HepG2 (cell line): Measurements from ENCODE around the gene SLC12A9. TPM values are rescaled to one million over a fixed set of nuclear protein-coding genes. Genes with fewer than 3 reads are reported as not detected.

Experiments
- AFF4 ChIP-seq: sonication (generic); formaldehyde crosslinking; IDR thresholded peaks from 2 replicates; pipeline ENCODE4 v1.4.0; 2020; ENCODE audit warnings: missing genetic modification reagents
- AGO1 ChIP-seq: fragments of 200-400 bp; formaldehyde crosslinking; IDR thresholded peaks from 2 replicates; pipeline ENCODE4 v1.6.1; 2017; ENCODE audit warnings: mild to moderate bottlenecking, low read depth, low read length, moderate library complexity; ENCODE audit not compliant: poor library complexity, severe bottlenecking
- DNMT1 ChIP-seq: sonication (generic); formaldehyde crosslinking; IDR thresholded peaks from 2 replicates; pipeline ENCODE4 v1.5.1; 2020; ENCODE audit warnings: mild to moderate bottlenecking, missing genetic modification reagents
- HES4 ChIP-seq: sonication (generic); formaldehyde crosslinking; IDR thresholded peaks from 2 replicates; pipeline ENCODE4 v1.9.0; 2021; ENCODE audit warnings: mild to moderate bottlenecking, missing genetic modification reagents, borderline replicate concordance
- NKX3-1 ChIP-seq: sonication (generic); formaldehyde crosslinking; IDR thresholded peaks from 2 replicates; pipeline ENCODE4 v1.5.0; 2020; ENCODE audit warnings: missing genetic modification reagents
- NR3C1 ChIP-seq: sonication (generic); formaldehyde crosslinking; IDR thresholded peaks from 2 replicates; pipeline ENCODE4 v1.4.0; 2020; ENCODE audit warnings: missing genetic modification reagents
- PLRG1 ChIP-seq: fragments of 450-650 bp; conservative IDR thresholded peaks from 2 replicates; pipeline ENCODE4 v1.6.1; 2016
- SNRNP70 ChIP-seq: fragments of 200-400 bp; formaldehyde crosslinking; IDR thresholded peaks from 2 replicates; pipeline ENCODE4 v1.6.1; 2017; ENCODE audit warnings: mild to moderate bottlenecking, low read depth, low read length, moderate library complexity
- SOX13 ChIP-seq, 3 experiments: fragments of 450-650 bp in 1 of 3; sonication (generic) in 1 of 3; formaldehyde crosslinking in 1 of 3; IDR thresholded peaks in 2 of 3; conservative IDR thresholded peaks in 1 of 3; 2 replicates each; pipeline versions ENCODE4 v1.5.0 to v1.6.1; 2016 to 2020; ENCODE audit warnings: antibody characterized with exemption in 1 of 3, mild to moderate bottlenecking in 1 of 3, missing compliant biosample characterization in 1 of 3, missing genetic modification reagents in 1 of 3, moderate library complexity in 1 of 3
- SRSF9 ChIP-seq: fragments of 200-400 bp; formaldehyde crosslinking; IDR thresholded peaks from 2 replicates; pipeline ENCODE4 v1.6.1; 2018; ENCODE audit warnings: borderline replicate concordance, mild to moderate bottlenecking, low read depth, low read length; ENCODE audit not compliant: insufficient read depth, poor library complexity, severe bottlenecking
- YEATS4 ChIP-seq: sonication (generic); formaldehyde crosslinking; IDR thresholded peaks from 2 replicates; pipeline ENCODE4 v1.4.0; 2020; ENCODE audit warnings: missing genetic modification reagents, borderline replicate concordance
- ZFP82 ChIP-seq: sonication (generic); formaldehyde crosslinking; IDR thresholded peaks from 2 replicates; pipeline ENCODE4 v1.5.1; 2020; ENCODE audit warnings: mild to moderate bottlenecking, missing genetic modification reagents, borderline replicate concordance
- ZNF274 ChIP-seq: sonication (generic); formaldehyde crosslinking; IDR thresholded peaks from 2 replicates; pipeline ENCODE4 v1.5.1; 2020; ENCODE audit warnings: mild to moderate bottlenecking, missing genetic modification reagents
- ZNF292 ChIP-seq: sonication (generic); formaldehyde crosslinking; IDR thresholded peaks from 2 replicates; pipeline ENCODE4 v1.8.1; 2022; ENCODE audit warnings: mild to moderate bottlenecking, low read depth, missing genetic modification reagents, borderline replicate concordance
- ZNF331 ChIP-seq: sonication (generic); formaldehyde crosslinking; IDR thresholded peaks from 2 replicates; pipeline ENCODE4 v1.4.0; 2020; ENCODE audit warnings: missing genetic modification reagents
- ZNF563 ChIP-seq: sonication (generic); formaldehyde crosslinking; IDR thresholded peaks from 2 replicates; pipeline ENCODE4 v1.8.0; 2022; ENCODE audit warnings: mild to moderate bottlenecking, moderate library complexity, missing genetic modification reagents
- polyA plus RNA-seq, 8 experiments: library from polyadenylated mRNA; depleted of rRNA in 3 of 8; stranded (reverse) in 7 of 8; unstranded in 1 of 8; fragments of >200 nt; fragmentation: Illumina TruSeq in 4 of 8; extraction: Trizol in 4 of 8; gene quantifications; 2 replicates each; pipeline versions ENCODE4 v1.2.1 to v1.2.3, GENCODE V29; 2011 to 2016; ENCODE audit warnings: low read depth in 4 of 8, missing spikeins in 1 of 8, mixed read lengths in 1 of 8; ENCODE audit not compliant: insufficient read depth in 1 of 8
- total RNA-seq, 5 experiments: library from RNA; depleted of rRNA; stranded (reverse); fragments of >200 nt; fragmentation: Illumina TruSeq; extraction: Trizol; gene quantifications; 2 replicates each; pipeline ENCODE4 v1.2.3, GENCODE V29; 2016; ENCODE audit warnings: low read depth in 1 of 5
- TF ChIP-seq, protein P1 (sequence below): sonication (generic); formaldehyde crosslinking; IDR thresholded peaks from 2 replicates; pipeline ENCODE4; 2020; ENCODE audit warnings: missing genetic modification reagents, mild to moderate bottlenecking, borderline replicate concordance
- TF ChIP-seq, protein P2 (sequence below): sonication (generic); formaldehyde crosslinking; IDR thresholded peaks from 2 replicates; pipeline ENCODE4 v1.4.0; 2020; ENCODE audit warnings: missing genetic modification reagents, borderline replicate concordance

The SLC12A9 gene
- total and polyA plus RNA-seq, 2 of the 13 experiments (the other 11 are each of a cell fraction or from before 2014, with no cell fraction given), result 8.7 to 16.6 TPM

GRCh38 chr7:100895956-100896731 lies 43.6 kb downstream of the SLC12A9 start (continued):
- TF ChIP-seq SRSF9 (no peak), ZNF274 (CRISPR knock-in tag) (no peak), ZNF563 (CRISPR knock-in tag) (no peak; the same call in 1 of the 2 replicates), NR3C1 (CRISPR knock-in tag) (no peak), ZNF292 (CRISPR knock-in tag) (no peak), ZNF331 (CRISPR knock-in tag) (no peak), NKX3-1 (CRISPR knock-in tag) (no peak), PLRG1 (no peak), AFF4 (CRISPR knock-in tag) (no peak), HES4 (no peak), SOX13 (IDR thresholded peaks at IDR 0.05) (no peak), SOX13 (CRISPR knock-in tag; conservative IDR thresholded peaks at IDR 0.05 in 1 of 2, IDR thresholded peaks at IDR 0.05 in 1 of 2) (no peak), DNMT1 (CRISPR knock-in tag) (no peak), SNRNP70 (no peak), AGO1 (no peak), YEATS4 (no peak), ZFP82 (CRISPR knock-in tag) (no peak)
- TF ChIP-seq, protein P1, sequence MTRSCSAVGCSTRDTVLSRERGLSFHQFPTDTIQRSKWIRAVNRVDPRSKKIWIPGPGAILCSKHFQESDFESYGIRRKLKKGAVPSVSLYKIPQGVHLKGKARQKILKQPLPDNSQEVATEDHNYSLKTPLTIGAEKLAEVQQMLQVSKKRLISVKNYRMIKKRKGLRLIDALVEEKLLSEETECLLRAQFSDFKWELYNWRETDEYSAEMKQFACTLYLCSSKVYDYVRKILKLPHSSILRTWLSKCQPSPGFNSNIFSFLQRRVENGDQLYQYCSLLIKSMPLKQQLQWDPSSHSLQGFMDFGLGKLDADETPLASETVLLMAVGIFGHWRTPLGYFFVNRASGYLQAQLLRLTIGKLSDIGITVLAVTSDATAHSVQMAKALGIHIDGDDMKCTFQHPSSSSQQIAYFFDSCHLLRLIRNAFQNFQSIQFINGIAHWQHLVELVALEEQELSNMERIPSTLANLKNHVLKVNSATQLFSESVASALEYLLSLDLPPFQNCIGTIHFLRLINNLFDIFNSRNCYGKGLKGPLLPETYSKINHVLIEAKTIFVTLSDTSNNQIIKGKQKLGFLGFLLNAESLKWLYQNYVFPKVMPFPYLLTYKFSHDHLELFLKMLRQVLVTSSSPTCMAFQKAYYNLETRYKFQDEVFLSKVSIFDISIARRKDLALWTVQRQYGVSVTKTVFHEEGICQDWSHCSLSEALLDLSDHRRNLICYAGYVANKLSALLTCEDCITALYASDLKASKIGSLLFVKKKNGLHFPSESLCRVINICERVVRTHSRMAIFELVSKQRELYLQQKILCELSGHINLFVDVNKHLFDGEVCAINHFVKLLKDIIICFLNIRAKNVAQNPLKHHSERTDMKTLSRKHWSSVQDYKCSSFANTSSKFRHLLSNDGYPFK (CRISPR knock-in tag), result no peak
- TF ChIP-seq, protein P2, sequence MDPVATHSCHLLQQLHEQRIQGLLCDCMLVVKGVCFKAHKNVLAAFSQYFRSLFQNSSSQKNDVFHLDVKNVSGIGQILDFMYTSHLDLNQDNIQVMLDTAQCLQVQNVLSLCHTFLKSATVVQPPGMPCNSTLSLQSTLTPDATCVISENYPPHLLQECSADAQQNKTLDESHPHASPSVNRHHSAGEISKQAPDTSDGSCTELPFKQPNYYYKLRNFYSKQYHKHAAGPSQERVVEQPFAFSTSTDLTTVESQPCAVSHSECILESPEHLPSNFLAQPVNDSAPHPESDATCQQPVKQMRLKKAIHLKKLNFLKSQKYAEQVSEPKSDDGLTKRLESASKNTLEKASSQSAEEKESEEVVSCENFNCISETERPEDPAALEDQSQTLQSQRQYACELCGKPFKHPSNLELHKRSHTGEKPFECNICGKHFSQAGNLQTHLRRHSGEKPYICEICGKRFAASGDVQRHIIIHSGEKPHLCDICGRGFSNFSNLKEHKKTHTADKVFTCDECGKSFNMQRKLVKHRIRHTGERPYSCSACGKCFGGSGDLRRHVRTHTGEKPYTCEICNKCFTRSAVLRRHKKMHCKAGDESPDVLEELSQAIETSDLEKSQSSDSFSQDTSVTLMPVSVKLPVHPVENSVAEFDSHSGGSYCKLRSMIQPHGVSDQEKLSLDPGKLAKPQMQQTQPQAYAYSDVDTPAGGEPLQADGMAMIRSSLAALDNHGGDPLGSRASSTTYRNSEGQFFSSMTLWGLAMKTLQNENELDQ (CRISPR knock-in tag), result no peak
